Right lobe of liver (tissue), 6 donors: ENCODE data around the gene EPHB1. TPM values are rescaled to one million over a fixed set of nuclear protein-coding genes. Genes with fewer than 3 reads are reported as not detected.

ENCODE experiments used
- ATAC-seq, 4 donors: fragments of 200-7000 bp; cut with Tn5 transposase; one replicate each; pipeline ENCODE4 v1.9.1; 2020; ENCODE audit warnings: mild to moderate bottlenecking in 4 of 4, moderate library complexity in 4 of 4
- DNase-seq, 3 donors: peaks; one replicate each; pipeline ENCODE4 v3.0.0-alpha.2; 2020
- H3K27ac ChIP-seq, 3 donors: fragments of 200-600 bp; one replicate each; pipeline ENCODE4 v1.8.0; 2022
- H3K27me3 ChIP-seq, 2 donors: fragments of 200-600 bp; one replicate each; pipeline ENCODE4 v1.8.0; 2022
- H3K36me3 ChIP-seq, 4 donors: fragments of 200-600 bp; sonication (generic) in 1 of 4; one replicate each; pipeline versions ENCODE4 v1.5.1 to v1.8.0; 2017 to 2022; ENCODE audit warnings: control low read depth in 1 of 4
- H3K4me1 ChIP-seq, 4 donors: fragments of 200-600 bp; sonication (generic) in 1 of 4; one replicate each; pipeline versions ENCODE4 v1.5.1 to v1.8.0; 2017 to 2022; ENCODE audit warnings: control low read depth in 1 of 4
- H3K4me3 ChIP-seq, 3 donors: fragments of 200-600 bp; one replicate each; pipeline ENCODE4 v1.8.0; 2022
- H3K9me3 ChIP-seq, 4 donors: fragments of 200-600 bp; sonication (generic) in 1 of 4; one replicate each; pipeline versions ENCODE4 v1.5.1 to v1.8.0; 2017 to 2022; ENCODE audit warnings: control low read depth in 1 of 4
- CTCF ChIP-seq, 4 donors: fragments of 200-600 bp in 3 of 4; fragments of 450-650 bp in 1 of 4; IDR thresholded peaks; one replicate each; pipeline versions ENCODE4 v1.5.1 to v1.8.0; 2016 to 2022; ENCODE audit warnings: antibody characterized with exemption in 4 of 4, mild to moderate bottlenecking in 2 of 4
- POLR2A ChIP-seq: fragments of 450-650 bp; IDR thresholded peaks from one replicate; pipeline ENCODE4 v1.6.1; 2017; ENCODE audit warnings: antibody characterized with exemption, mild to moderate bottlenecking
- WGBS: methylation state at CpG from one replicate; pipeline ENCODE4 v1.1.6; 2018; ENCODE audit warnings: low coverage, low lambda C conversion rate; ENCODE audit not compliant: insufficient coverage; ENCODE audit errors: missing lambda C conversion rate; 5-methylcytosine and 5-hydroxymethylcytosine counted together
- intact Hi-C, 2 donors: fragments of 100-400 bp; cut with DNase I; formaldehyde crosslinking; loops; one replicate each; pipeline versions ENCODE4 v1.11.2 to v1.14.1; 2022
- total RNA-seq, 6 experiments: library from RNA; depleted of rRNA in 2 of 6; stranded (reverse); fragments of >200 nt in 2 of 6; fragmentation: NEBNext Ultra II Directional in 3 of 6; extraction: Animal tissue kit (Norgen Biotek cat#: 25700) in 3 of 6; gene quantifications; one replicate each; pipeline versions ENCODE4 v1.1.0 to v1.2.4, GENCODE V29; 2016 to 2023
- donor health status: DM: no; HTN: yes; CAD: no.
- donor health status: DM: no; HTN: no; CAD: no.
- donor health status: DM: no; HTN: no; CAD: no.
- donor health status: DM: no; HTN: yes; CAD: no.
- donor health status: DM: no; HTN: yes; CAD: no.

The EPHB1 gene
- total RNA-seq, 6 experiments from 2014 or later = 0.63 to 10.9 (median 1.8) TPM

GRCh38 chr3:134766290-134766689 lies 28.8 kb upstream of the EPHB1 start:
- DNase-seq (no peak), ATAC-seq (no peak)
- TF ChIP-seq CTCF (IDR thresholded peaks at IDR 0.05) (no peak), POLR2A (no peak)
- Histone ChIP-seq H3K9me3 (no peaks in the 10 kb centered on the region), H3K4me1 (no peaks in the 10 kb centered on the region), H3K27ac (no peak overlapping the region), H3K27me3 (no peaks in the 10 kb centered on the region), H3K36me3 (no peaks in the 10 kb centered on the region), H3K4me3 (no peak overlapping the region)
- intact Hi-C loops = no loop called here
- WGBS = no CpG with 5 or more reads among the region's 1 CpG

- intact Hi-C loops = no loop called here
- no peaks in the 10 kb centered on the region for H3K27me3 ChIP-seq
- no peak for DNase-seq
- no peaks in the 10 kb centered on the region for H3K36me3 ChIP-seq
- TF ChIP-seq POLR2A = no peak
- no peak for TF ChIP-seq CTCF (IDR thresholded peaks at IDR 0.05)
- no peaks in the 10 kb centered on the region for H3K9me3 ChIP-seq
- H3K27ac ChIP-seq = no peak overlapping the region
- no peak for ATAC-seq
- WGBS = 17% methylated on average over 1 of the region's 3 CpGs
- H3K4me1 ChIP-seq = no peaks in the 10 kb centered on the region
- H3K4me3 ChIP-seq = no peak overlapping the region
These were observed 26.9 kb upstream of the EPHB1 start for GRCh38 chr3:134768116-134768515.

- TF ChIP-seq CTCF (IDR thresholded peaks at IDR 0.05) = no peak
- TF ChIP-seq POLR2A = no peak
- ATAC-seq (no peak), DNase-seq (no peak)
- no peaks in the 10 kb centered on the region for H3K4me1 ChIP-seq
- no peak overlapping the region for H3K4me3 ChIP-seq
- intact Hi-C loops = no loop called here
- no peaks in the 10 kb centered on the region for H3K36me3 ChIP-seq
- WGBS = 86% methylated on average over 5 of the region's 5 CpGs
- H3K27ac ChIP-seq = no peak overlapping the region
- H3K27me3 ChIP-seq = no peaks in the 10 kb centered on the region
- H3K9me3 ChIP-seq = no peaks in the 10 kb centered on the region
These were observed 26.2 kb upstream of the EPHB1 start for GRCh38 chr3:134768837-134769236.

- H3K4me1 ChIP-seq = no peaks in the 10 kb centered on the region
- no peak overlapping the region for H3K4me3 ChIP-seq
- H3K27ac ChIP-seq = no peak overlapping the region
- no peak for ATAC-seq
- H3K36me3 ChIP-seq = no peaks in the 10 kb centered on the region
- TF ChIP-seq CTCF (IDR thresholded peaks at IDR 0.05) (no peak), POLR2A (no peak)
- intact Hi-C loops = no loop called here
- H3K27me3 ChIP-seq = no peaks in the 10 kb centered on the region
- no peaks in the 10 kb centered on the region for H3K9me3 ChIP-seq
- 61% methylated on average over 2 of the region's 2 CpGs for WGBS
- no peak for DNase-seq
These were observed 25.7 kb upstream of the EPHB1 start for GRCh38 chr3:134769287-134769868.

GRCh38 chr3:134772011-134772410 lies 23.0 kb upstream of the EPHB1 start:
- no peak overlapping the region for H3K27ac ChIP-seq
- 20% methylated on average over 1 of the region's 3 CpGs for WGBS
- H3K4me1 ChIP-seq = no peaks in the 10 kb centered on the region
- no peak for TF ChIP-seq CTCF (IDR thresholded peaks at IDR 0.05)
- TF ChIP-seq POLR2A = no peak
- intact Hi-C loops = no loop called here
- no peak overlapping the region for H3K4me3 ChIP-seq
- no peaks in the 10 kb centered on the region for H3K9me3 ChIP-seq
- DNase-seq (no peak), ATAC-seq (no peak)
- H3K27me3 ChIP-seq = no peaks in the 10 kb centered on the region
- H3K36me3 ChIP-seq = no peaks in the 10 kb centered on the region
